HCT116 (cell line): Measurements from ENCODE around the gene HIPK3.

ENCODE experiments used
- ATF3 ChIP-seq: IDR thresholded peaks from 2 replicates; pipeline ENCODE4 v1.6.1; 2012
- CEBPB ChIP-seq: IDR thresholded peaks from 2 replicates; pipeline ENCODE4 v1.6.1; 2012; ENCODE audit warnings: low read depth
- CTCF ChIP-seq, 3 experiments: fragments of 200-600 bp in 1 of 3; sonication (generic) in 1 of 3; IDR thresholded peaks in 2 of 3; conservative IDR thresholded peaks in 1 of 3; 2 replicates each; pipeline ENCODE4 v1.5.1; 2012 to 2017; ENCODE audit warnings: low read depth in 2 of 3, low read length in 2 of 3, antibody characterized with exemption in 1 of 3, borderline replicate concordance in 1 of 3, control low read depth in 1 of 3, mild to moderate bottlenecking in 1 of 3, mixed read lengths in 1 of 3, mixed run types in 1 of 3, moderate library complexity in 1 of 3; ENCODE audit not compliant: insufficient read depth in 1 of 3
- EGR1 ChIP-seq: IDR thresholded peaks from 2 replicates; pipeline ENCODE4 v1.6.1; 2012; ENCODE audit warnings: low read depth
- ELF1 ChIP-seq: IDR thresholded peaks from 2 replicates; pipeline ENCODE4 v1.6.1; 2012; ENCODE audit warnings: low read depth, borderline replicate concordance
- EZH2phosphoT487 ChIP-seq: fragments of 200-600 bp; IDR thresholded peaks from 2 replicates; pipeline ENCODE4 v1.6.1; 2018; ENCODE audit warnings: antibody characterized with exemption, borderline replicate concordance
- MAX ChIP-seq: IDR thresholded peaks from 2 replicates; pipeline ENCODE4 v1.6.1; 2012
- POLR2A ChIP-seq: IDR thresholded peaks from 2 replicates; pipeline ENCODE4 v1.7.0; 2011; ENCODE audit warnings: borderline replicate concordance; ENCODE audit not compliant: insufficient read depth, insufficient read length; ENCODE audit errors: extremely low read depth
- POLR2AphosphoS5 ChIP-seq: IDR thresholded peaks from 2 replicates; pipeline ENCODE4 v1.6.1; 2011; ENCODE audit warnings: mild to moderate bottlenecking, low read depth, low read length, moderate library complexity
- REST ChIP-seq: IDR thresholded peaks from 2 replicates; pipeline ENCODE4 v1.6.1; 2012; ENCODE audit warnings: low read depth
- SRF ChIP-seq: IDR thresholded peaks from 2 replicates; pipeline ENCODE4 v1.6.1; 2012; ENCODE audit warnings: low read depth
- TCF7L2 ChIP-seq: IDR thresholded peaks from 2 replicates; pipeline ENCODE4 v1.7.0; 2011; ENCODE audit warnings: borderline replicate concordance, inconsistent platforms; ENCODE audit not compliant: insufficient read depth, insufficient read length; ENCODE audit errors: extremely low read depth
- YY1 ChIP-seq: IDR thresholded peaks from 2 replicates; pipeline ENCODE4 v1.6.1; 2011; ENCODE audit warnings: low read length, low read depth, moderate library complexity, mild to moderate bottlenecking; ENCODE audit not compliant: insufficient replicate concordance; ENCODE audit errors: extremely low read depth

GRCh38 chr11:33323421-33323820 is 66.2 kb downstream of the HIPK3 start:
- TF ChIP-seq TCF7L2 (no peak), SRF (no peak), CTCF (IDR thresholded peaks at IDR 0.05 in 2 of 3, conservative IDR thresholded peaks at IDR 0.05 in 1 of 3; ENCODE audit: borderline replicate concordance in 1 of 3, insufficient read depth in 1 of 3, low read depth in 2 of 3, low read length in 2 of 3) (no peak), EZH2phosphoT487 (no peak), ELF1 (no peak), POLR2A (no peak), REST (no peak), MAX (no peak), ATF3 (no peak), YY1 (no peak), CEBPB (no peak), POLR2AphosphoS5 (no peak), EGR1 (no peak)
